Stimulated activated effector memory CD8-positive, alpha-beta T cell treated with anti-CD3 and anti-CD28 coated beads, Interleukin-12 subunit alpha, Interleukin-12 subunit beta, amount 100 ng/mL, for 72 hours (primary cell): ENCODE data around the gene KLHDC8A.
"Not testable (repeated sequence)": the region's sequence is repeated elsewhere in the genome, so short reads cannot be mapped to it uniquely, and the experiment has no call there.

Experiments
- ATAC-seq: fragments of 150-1000 bp; cut with Tn5 transposase; 2 replicates; pipeline ENCODE4 v1.10.0; 2021
- DNase-seq, 2 donors: peaks; one replicate each; pipeline ENCODE4 v3.0.0; 2021 to 2022; ENCODE audit warnings: low spot score in 2 of 2
- H3K27ac Mint-ChIP-seq: one replicate; pipeline ENCODE4 v1.8.0; 2022; ENCODE audit warnings: mild to moderate bottlenecking, mixed read lengths
- H3K36me3 Mint-ChIP-seq: one replicate; pipeline ENCODE4 v1.8.0; 2022; ENCODE audit warnings: mild to moderate bottlenecking, mixed read lengths
- H3K4me1 Mint-ChIP-seq: one replicate; pipeline ENCODE4 v1.8.0; 2022; ENCODE audit warnings: mixed read lengths
- H3K4me3 Mint-ChIP-seq: one replicate; pipeline ENCODE4 v1.8.0; 2022; ENCODE audit warnings: mild to moderate bottlenecking, mixed read lengths
- H3K9me3 Mint-ChIP-seq: one replicate; pipeline ENCODE4 v1.8.0; 2022; ENCODE audit warnings: mixed read lengths

The KLHDC8A gene

GRCh38 chr1:205303247-205303888 lies 53.4 kb downstream of the KLHDC8A start:
- Mint-ChIP-seq H3K36me3 (peaks cover 62% of the 10 kb centered on the region), H3K9me3 (no peaks in the 10 kb centered on the region), H3K4me3 (no peak overlapping the region), H3K27ac (no peak overlapping the region), H3K4me1 (peaks cover 24% of the 10 kb centered on the region)
- ATAC-seq (no peak), DNase-seq (no peak)

- Mint-ChIP-seq H3K4me3 (no peak overlapping the region), H3K36me3 (peaks cover 51% of the 10 kb centered on the region), H3K9me3 (no peaks in the 10 kb centered on the region), H3K4me1 (peaks cover 35% of the 10 kb centered on the region), H3K27ac (peak overlapping the region; percentile 56)
- DNase-seq = no peak
- no peak for ATAC-seq
Measured at GRCh38 chr1:205301842-205302588, 54.7 kb downstream of the KLHDC8A start.

GRCh38 chr1:205301205-205301821 lies 55.4 kb downstream of the KLHDC8A start:
- H3K27ac Mint-ChIP-seq = peak overlapping the region; percentile 56
- peaks cover 44% of the 10 kb centered on the region for H3K36me3 Mint-ChIP-seq
- H3K9me3 Mint-ChIP-seq = no peaks in the 10 kb centered on the region
- ATAC-seq (no peak), DNase-seq (no peak)
- H3K4me1 Mint-ChIP-seq = peaks cover 42% of the 10 kb centered on the region
- no peak overlapping the region for H3K4me3 Mint-ChIP-seq

GRCh38 chr1:205300149-205300548 lies 56.6 kb downstream of the KLHDC8A start:
- no peak overlapping the region for H3K27ac Mint-ChIP-seq
- DNase-seq = no peak
- ATAC-seq = no peak
- H3K9me3 Mint-ChIP-seq = no peaks in the 10 kb centered on the region
- H3K4me1 Mint-ChIP-seq = peaks cover 48% of the 10 kb centered on the region
- no peak overlapping the region for H3K4me3 Mint-ChIP-seq
- peaks cover 32% of the 10 kb centered on the region for H3K36me3 Mint-ChIP-seq

GRCh38 chr1:205298191-205298994 lies 58.3 kb downstream of the KLHDC8A start:
- ATAC-seq (no peak), DNase-seq (no peak)
- Mint-ChIP-seq H3K9me3 (no peaks in the 10 kb centered on the region), H3K27ac (no peak overlapping the region), H3K4me1 (peaks cover 55% of the 10 kb centered on the region), H3K36me3 (peaks cover 23% of the 10 kb centered on the region), H3K4me3 (no peak overlapping the region)

- not testable (repeated sequence) for H3K27ac Mint-ChIP-seq, ATAC-seq, H3K9me3 Mint-ChIP-seq, H3K4me3 Mint-ChIP-seq, DNase-seq
- peaks cover 57% of the 10 kb centered on the region for H3K4me1 Mint-ChIP-seq
- peaks cover 15% of the 10 kb centered on the region for H3K36me3 Mint-ChIP-seq
Measured at GRCh38 chr1:205297546-205298177, 59.1 kb downstream of the KLHDC8A start.

- H3K36me3 Mint-ChIP-seq = peaks cover under 1% of the 10 kb centered on the region
- no peak overlapping the region for H3K4me3 Mint-ChIP-seq
- DNase-seq (no peak), ATAC-seq (no peak)
- H3K27ac Mint-ChIP-seq = no peak overlapping the region
- peaks cover 57% of the 10 kb centered on the region for H3K4me1 Mint-ChIP-seq
- no peaks in the 10 kb centered on the region for H3K9me3 Mint-ChIP-seq
Measured at GRCh38 chr1:205296154-205296553, 60.6 kb downstream of the KLHDC8A start.

GRCh38 chr1:205294934-205295333 lies 61.8 kb downstream of the KLHDC8A start:
- no peak for ATAC-seq
- Mint-ChIP-seq H3K36me3 (no peaks in the 10 kb centered on the region), H3K27ac (no peak overlapping the region), H3K9me3 (no peaks in the 10 kb centered on the region), H3K4me1 (peaks cover 58% of the 10 kb centered on the region), H3K4me3 (no peak overlapping the region)
- no peak for DNase-seq

GRCh38 chr1:205294175-205294917 lies 62.4 kb downstream of the KLHDC8A start:
- ATAC-seq (no peak), DNase-seq (no peak)
- H3K36me3 Mint-ChIP-seq = no peaks in the 10 kb centered on the region
- H3K4me3 Mint-ChIP-seq = no peak overlapping the region
- H3K27ac Mint-ChIP-seq = peak overlapping the region; percentile 32
- peaks cover 64% of the 10 kb centered on the region for H3K4me1 Mint-ChIP-seq
- H3K9me3 Mint-ChIP-seq = no peaks in the 10 kb centered on the region

- Mint-ChIP-seq H3K4me1 (peaks cover 65% of the 10 kb centered on the region), H3K4me3 (no peak overlapping the region), H3K9me3 (no peaks in the 10 kb centered on the region), H3K36me3 (peaks cover 3% of the 10 kb centered on the region), H3K27ac (peak overlapping the region; percentile 32)
- ATAC-seq (no peak), DNase-seq (no peak)
Measured at GRCh38 chr1:205293350-205294074, 63.2 kb downstream of the KLHDC8A start.

- Mint-ChIP-seq H3K9me3 (no peaks in the 10 kb centered on the region), H3K27ac (peak overlapping the region; percentile 34), H3K4me1 (peaks cover 69% of the 10 kb centered on the region), H3K36me3 (peaks cover 12% of the 10 kb centered on the region), H3K4me3 (no peak overlapping the region)
- DNase-seq (no peak), ATAC-seq (no peak)
Measured at GRCh38 chr1:205291596-205291995, 65.1 kb downstream of the KLHDC8A start.

- ATAC-seq (peak; percentile 87), DNase-seq (peak; percentile 57 to 89)
- peaks cover 76% of the 10 kb centered on the region for H3K4me1 Mint-ChIP-seq
- peak overlapping the region; percentile 75 for H3K4me3 Mint-ChIP-seq
- no peaks in the 10 kb centered on the region for H3K9me3 Mint-ChIP-seq
- H3K36me3 Mint-ChIP-seq = peaks cover 27% of the 10 kb centered on the region
- peak overlapping the region; percentile 21 for H3K27ac Mint-ChIP-seq
Measured at GRCh38 chr1:205287767-205288559, 68.8 kb downstream of the KLHDC8A start.

GRCh38 chr1:205287076-205287475 lies 69.6 kb downstream of the KLHDC8A start:
- Mint-ChIP-seq H3K4me1 (peaks cover 85% of the 10 kb centered on the region), H3K9me3 (no peaks in the 10 kb centered on the region), H3K27ac (peak overlapping the region; percentile 21), H3K4me3 (peak overlapping the region; percentile 75), H3K36me3 (peaks cover 27% of the 10 kb centered on the region)
- ATAC-seq = no peak
- no peak for DNase-seq
